ENCODE measurements around the gene PRKCB. TPM values are rescaled to one million over a fixed set of nuclear protein-coding genes. Genes with fewer than 3 reads are reported as not detected.

PRKCB gene
- total and polyA plus RNA-seq, 2 experiments from 2014 or later: 3.7 to 16.4 TPM

DNA sequence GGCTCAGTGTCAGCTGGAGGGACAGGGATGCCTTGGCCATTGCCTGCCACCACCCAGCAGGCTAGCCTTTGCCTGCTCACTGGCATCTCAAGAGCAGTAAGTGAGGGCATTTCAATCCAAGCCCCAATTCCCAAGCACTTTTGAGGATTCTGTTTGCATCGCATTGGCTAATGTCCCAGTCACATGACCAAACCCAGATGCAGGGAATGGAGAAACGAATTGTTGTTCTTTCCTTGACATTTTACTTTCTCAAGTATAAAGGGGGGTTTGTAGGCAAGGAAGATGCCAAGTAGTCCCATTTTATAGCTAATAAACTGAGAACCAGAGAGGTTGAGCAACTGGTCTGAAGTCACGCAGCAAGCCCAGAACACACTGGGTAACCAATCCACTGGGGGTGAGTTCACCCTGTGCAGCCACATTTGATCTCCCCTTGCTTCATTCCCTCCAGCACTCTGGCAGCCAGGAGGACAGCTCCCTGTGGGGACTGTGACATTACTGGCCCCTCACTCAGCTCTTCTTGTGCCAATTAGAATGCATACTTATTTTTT lies 226.6 kb downstream of the PRKCB start:
- no peaks in the 10 kb centered on the region for H3K36me3 ChIP-seq (ENCODE audit: insufficient read depth)
- H3K27me3 ChIP-seq (ENCODE audit: insufficient read depth): no peaks in the 10 kb centered on the region
- no peak overlapping the region for H3K27ac Mint-ChIP-seq
- no peak overlapping the region for H2AFZ ChIP-seq
- H3K79me2 ChIP-seq (replicated peaks; ENCODE audit: insufficient read depth): no peaks in the 10 kb centered on the region
- H3K4me2 ChIP-seq: no peak overlapping the region
- TF ChIP-seq, protein P1, sequence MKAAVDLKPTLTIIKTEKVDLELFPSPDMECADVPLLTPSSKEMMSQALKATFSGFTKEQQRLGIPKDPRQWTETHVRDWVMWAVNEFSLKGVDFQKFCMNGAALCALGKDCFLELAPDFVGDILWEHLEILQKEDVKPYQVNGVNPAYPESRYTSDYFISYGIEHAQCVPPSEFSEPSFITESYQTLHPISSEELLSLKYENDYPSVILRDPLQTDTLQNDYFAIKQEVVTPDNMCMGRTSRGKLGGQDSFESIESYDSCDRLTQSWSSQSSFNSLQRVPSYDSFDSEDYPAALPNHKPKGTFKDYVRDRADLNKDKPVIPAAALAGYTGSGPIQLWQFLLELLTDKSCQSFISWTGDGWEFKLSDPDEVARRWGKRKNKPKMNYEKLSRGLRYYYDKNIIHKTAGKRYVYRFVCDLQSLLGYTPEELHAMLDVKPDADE (IDR thresholded peaks at IDR 0.05): no peak
- no peak for TF ChIP-seq NANOG (IDR thresholded peaks at IDR 0.05; ENCODE audit: borderline replicate concordance)
- TF ChIP-seq EZH2phosphoT487 (IDR thresholded peaks at IDR 0.05; ENCODE audit: unreplicated experiment): no peak
- TF ChIP-seq, protein P2, sequence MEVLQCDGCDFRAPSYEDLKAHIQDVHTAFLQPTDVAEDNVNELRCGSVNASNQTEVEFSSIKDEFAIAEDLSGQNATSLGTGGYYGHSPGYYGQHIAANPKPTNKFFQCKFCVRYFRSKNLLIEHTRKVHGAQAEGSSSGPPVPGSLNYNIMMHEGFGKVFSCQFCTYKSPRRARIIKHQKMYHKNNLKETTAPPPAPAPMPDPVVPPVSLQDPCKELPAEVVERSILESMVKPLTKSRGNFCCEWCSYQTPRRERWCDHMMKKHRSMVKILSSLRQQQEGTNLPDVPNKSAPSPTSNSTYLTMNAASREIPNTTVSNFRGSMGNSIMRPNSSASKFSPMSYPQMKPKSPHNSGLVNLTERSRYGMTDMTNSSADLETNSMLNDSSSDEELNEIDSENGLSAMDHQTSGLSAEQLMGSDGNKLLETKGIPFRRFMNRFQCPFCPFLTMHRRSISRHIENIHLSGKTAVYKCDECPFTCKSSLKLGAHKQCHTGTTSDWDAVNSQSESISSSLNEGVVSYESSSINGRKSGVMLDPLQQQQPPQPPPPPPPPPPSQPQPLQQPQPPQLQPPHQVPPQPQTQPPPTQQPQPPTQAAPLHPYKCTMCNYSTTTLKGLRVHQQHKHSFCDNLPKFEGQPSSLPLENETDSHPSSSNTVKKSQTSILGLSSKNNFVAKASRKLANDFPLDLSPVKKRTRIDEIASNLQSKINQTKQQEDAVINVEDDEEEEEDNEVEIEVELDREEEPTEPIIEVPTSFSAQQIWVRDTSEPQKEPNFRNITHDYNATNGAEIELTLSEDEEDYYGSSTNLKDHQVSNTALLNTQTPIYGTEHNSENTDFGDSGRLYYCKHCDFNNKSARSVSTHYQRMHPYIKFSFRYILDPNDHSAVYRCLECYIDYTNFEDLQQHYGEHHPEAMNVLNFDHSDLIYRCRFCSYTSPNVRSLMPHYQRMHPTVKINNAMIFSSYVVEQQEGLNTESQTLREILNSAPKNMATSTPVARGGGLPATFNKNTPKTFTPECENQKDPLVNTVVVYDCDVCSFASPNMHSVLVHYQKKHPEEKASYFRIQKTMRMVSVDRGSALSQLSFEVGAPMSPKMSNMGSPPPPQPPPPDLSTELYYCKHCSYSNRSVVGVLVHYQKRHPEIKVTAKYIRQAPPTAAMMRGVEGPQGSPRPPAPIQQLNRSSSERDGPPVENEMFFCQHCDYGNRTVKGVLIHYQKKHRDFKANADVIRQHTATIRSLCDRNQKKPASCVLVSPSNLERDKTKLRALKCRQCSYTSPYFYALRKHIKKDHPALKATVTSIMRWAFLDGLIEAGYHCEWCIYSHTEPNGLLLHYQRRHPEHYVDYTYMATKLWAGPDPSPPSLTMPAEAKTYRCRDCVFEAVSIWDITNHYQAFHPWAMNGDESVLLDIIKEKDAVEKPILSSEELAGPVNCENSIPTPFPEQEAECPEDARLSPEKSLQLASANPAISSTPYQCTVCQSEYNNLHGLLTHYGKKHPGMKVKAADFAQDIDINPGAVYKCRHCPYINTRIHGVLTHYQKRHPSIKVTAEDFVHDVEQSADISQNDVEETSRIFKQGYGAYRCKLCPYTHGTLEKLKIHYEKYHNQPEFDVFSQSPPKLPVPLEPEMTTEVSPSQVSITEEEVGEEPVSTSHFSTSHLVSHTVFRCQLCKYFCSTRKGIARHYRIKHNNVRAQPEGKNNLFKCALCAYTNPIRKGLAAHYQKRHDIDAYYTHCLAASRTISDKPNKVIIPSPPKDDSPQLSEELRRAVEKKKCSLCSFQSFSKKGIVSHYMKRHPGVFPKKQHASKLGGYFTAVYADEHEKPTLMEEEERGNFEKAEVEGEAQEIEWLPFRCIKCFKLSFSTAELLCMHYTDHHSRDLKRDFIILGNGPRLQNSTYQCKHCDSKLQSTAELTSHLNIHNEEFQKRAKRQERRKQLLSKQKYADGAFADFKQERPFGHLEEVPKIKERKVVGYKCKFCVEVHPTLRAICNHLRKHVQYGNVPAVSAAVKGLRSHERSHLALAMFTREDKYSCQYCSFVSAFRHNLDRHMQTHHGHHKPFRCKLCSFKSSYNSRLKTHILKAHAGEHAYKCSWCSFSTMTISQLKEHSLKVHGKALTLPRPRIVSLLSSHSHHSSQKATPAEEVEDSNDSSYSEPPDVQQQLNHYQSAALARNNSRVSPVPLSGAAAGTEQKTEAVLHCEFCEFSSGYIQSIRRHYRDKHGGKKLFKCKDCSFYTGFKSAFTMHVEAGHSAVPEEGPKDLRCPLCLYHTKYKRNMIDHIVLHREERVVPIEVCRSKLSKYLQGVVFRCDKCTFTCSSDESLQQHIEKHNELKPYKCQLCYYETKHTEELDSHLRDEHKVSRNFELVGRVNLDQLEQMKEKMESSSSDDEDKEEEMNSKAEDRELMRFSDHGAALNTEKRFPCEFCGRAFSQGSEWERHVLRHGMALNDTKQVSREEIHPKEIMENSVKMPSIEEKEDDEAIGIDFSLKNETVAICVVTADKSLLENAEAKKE (CRISPR knock-in tag; IDR thresholded peaks at IDR 0.05): no peak
- no peak for TF ChIP-seq EZH2 (IDR thresholded peaks at IDR 0.05; ENCODE audit: low read depth, unreplicated experiment)
- no peak for TF ChIP-seq CREB1 (CRISPR knock-in tag; IDR thresholded peaks at IDR 0.05; ENCODE audit: low read depth)
- TF ChIP-seq, protein P3, sequence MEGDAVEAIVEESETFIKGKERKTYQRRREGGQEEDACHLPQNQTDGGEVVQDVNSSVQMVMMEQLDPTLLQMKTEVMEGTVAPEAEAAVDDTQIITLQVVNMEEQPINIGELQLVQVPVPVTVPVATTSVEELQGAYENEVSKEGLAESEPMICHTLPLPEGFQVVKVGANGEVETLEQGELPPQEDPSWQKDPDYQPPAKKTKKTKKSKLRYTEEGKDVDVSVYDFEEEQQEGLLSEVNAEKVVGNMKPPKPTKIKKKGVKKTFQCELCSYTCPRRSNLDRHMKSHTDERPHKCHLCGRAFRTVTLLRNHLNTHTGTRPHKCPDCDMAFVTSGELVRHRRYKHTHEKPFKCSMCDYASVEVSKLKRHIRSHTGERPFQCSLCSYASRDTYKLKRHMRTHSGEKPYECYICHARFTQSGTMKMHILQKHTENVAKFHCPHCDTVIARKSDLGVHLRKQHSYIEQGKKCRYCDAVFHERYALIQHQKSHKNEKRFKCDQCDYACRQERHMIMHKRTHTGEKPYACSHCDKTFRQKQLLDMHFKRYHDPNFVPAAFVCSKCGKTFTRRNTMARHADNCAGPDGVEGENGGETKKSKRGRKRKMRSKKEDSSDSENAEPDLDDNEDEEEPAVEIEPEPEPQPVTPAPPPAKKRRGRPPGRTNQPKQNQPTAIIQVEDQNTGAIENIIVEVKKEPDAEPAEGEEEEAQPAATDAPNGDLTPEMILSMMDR (conservative IDR thresholded peaks at IDR 0.05; ENCODE audit: low read depth in 2 of 2): no peak
- no peak for TF ChIP-seq POLR2AphosphoS5 (IDR thresholded peaks at IDR 0.05; ENCODE audit: low read depth)
- no peak for TF ChIP-seq ZNF331 (CRISPR knock-in tag; IDR thresholded peaks at IDR 0.05; ENCODE audit: low read depth)
- TF ChIP-seq ZNF114 (CRISPR knock-in tag; IDR thresholded peaks at IDR 0.05): no peak
- TF ChIP-seq, protein P4, sequence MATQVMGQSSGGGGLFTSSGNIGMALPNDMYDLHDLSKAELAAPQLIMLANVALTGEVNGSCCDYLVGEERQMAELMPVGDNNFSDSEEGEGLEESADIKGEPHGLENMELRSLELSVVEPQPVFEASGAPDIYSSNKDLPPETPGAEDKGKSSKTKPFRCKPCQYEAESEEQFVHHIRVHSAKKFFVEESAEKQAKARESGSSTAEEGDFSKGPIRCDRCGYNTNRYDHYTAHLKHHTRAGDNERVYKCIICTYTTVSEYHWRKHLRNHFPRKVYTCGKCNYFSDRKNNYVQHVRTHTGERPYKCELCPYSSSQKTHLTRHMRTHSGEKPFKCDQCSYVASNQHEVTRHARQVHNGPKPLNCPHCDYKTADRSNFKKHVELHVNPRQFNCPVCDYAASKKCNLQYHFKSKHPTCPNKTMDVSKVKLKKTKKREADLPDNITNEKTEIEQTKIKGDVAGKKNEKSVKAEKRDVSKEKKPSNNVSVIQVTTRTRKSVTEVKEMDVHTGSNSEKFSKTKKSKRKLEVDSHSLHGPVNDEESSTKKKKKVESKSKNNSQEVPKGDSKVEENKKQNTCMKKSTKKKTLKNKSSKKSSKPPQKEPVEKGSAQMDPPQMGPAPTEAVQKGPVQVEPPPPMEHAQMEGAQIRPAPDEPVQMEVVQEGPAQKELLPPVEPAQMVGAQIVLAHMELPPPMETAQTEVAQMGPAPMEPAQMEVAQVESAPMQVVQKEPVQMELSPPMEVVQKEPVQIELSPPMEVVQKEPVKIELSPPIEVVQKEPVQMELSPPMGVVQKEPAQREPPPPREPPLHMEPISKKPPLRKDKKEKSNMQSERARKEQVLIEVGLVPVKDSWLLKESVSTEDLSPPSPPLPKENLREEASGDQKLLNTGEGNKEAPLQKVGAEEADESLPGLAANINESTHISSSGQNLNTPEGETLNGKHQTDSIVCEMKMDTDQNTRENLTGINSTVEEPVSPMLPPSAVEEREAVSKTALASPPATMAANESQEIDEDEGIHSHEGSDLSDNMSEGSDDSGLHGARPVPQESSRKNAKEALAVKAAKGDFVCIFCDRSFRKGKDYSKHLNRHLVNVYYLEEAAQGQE (IDR thresholded peaks at IDR 0.05; ENCODE audit: unreplicated experiment): no peak
- no peak for TF ChIP-seq STAT1 (IDR thresholded peaks at IDR 0.05; ENCODE audit: unreplicated experiment)
- no peak for TF ChIP-seq JUNB (IDR thresholded peaks at IDR 0.05; ENCODE audit: unreplicated experiment)
- DNase-seq (ENCODE audit: low spot score) (no peak), ATAC-seq (no peak)
- H3K9me3 Mint-ChIP-seq: no peaks in the 10 kb centered on the region
- H4K20me1 ChIP-seq (replicated peaks; ENCODE audit: insufficient read depth): no peaks in the 10 kb centered on the region
- H3K4me3 ChIP-seq: no peak overlapping the region
- H3K36me3 Mint-ChIP-seq (ENCODE audit: low read depth): no peaks in the 10 kb centered on the region; the same call in 2 of the 3 replicates
- no peak overlapping the region for H3K27ac ChIP-seq (ENCODE audit: low read depth)
- peaks cover 8% of the 10 kb centered on the region; the same call in 2 of the 3 replicates for H3K4me1 Mint-ChIP-seq
- peaks cover 7% of the 10 kb centered on the region for H3K27me3 Mint-ChIP-seq (ENCODE audit: insufficient read depth, low read depth, poor library complexity)
- H3K4me3 Mint-ChIP-seq: no peak overlapping the region
- H3K9me2 ChIP-seq (ENCODE audit: insufficient read depth): no peaks in the 10 kb centered on the region
- no peaks in the 10 kb centered on the region for H3F3A ChIP-seq (replicated peaks; ENCODE audit: low read depth)
- H3K4me1 ChIP-seq (ENCODE audit: insufficient read depth): peaks cover 2% of the 10 kb centered on the region; the same call in 1 of the 2 replicates
